GM12878 (cell line): Measurements from ENCODE around the gene SORCS2. TPM values are rescaled to one million over a fixed set of nuclear protein-coding genes. Genes with fewer than 3 reads are reported as not detected.

Experiments
- ATAC-seq: fragments of 200-7000 bp; cut with Tn5 transposase; 3 replicates; pipeline ENCODE4 v1.9.1; 2020; ENCODE audit warnings: mild to moderate bottlenecking, moderate library complexity
- BruUV-seq: library from RNA; stranded (reverse); fragments of 400-500 nt; replicated peaks from 2 replicates; lab custom pipeline; 2021; lab: Mats Ljungman, UMichigan
- CTCF ChIA-PET: fragments of 300-600 bp; sonication (Branson Sonifier 250); formaldehyde crosslinking; extraction: SDS; loops from one replicate; lab custom pipeline; 2021; ENCODE audit warnings: inconsistent platforms; lab: Yijun Ruan, JAX
- POLR2A ChIA-PET: fragments of 350-600 bp; formaldehyde crosslinking; extraction: SDS; loops from one replicate; lab custom pipeline; 2021; ENCODE audit warnings: inconsistent platforms; lab: Charles Lee
- RAD21 ChIA-PET: fragments of 300-600 bp; sonication (Branson Sonifier 250); formaldehyde crosslinking; loops from one replicate; lab custom pipeline; 2023; ENCODE audit warnings: antibody characterized with exemption; ENCODE audit not compliant: unreplicated experiment; lab: Charles Lee
- SMC1A ChIA-PET: fragments of 300-600 bp; sonication (Branson Sonifier 250); formaldehyde crosslinking; loops from one replicate; lab custom pipeline; 2023; ENCODE audit not compliant: unreplicated experiment, uncharacterized antibody; lab: Charles Lee
- DNase-seq: peaks from one replicate; pipeline ENCODE4 v3.0.0-alpha.2; 2011; ENCODE audit warnings: low read depth, low spot score
- FAIRE-seq: peaks from 3 replicates; lab custom pipeline; 2011; peaks lifted over from hg19 to GRCh38; lab: Jason Lieb, UNC
- H2AFZ ChIP-seq: 2 replicates; pipeline ENCODE4 v1.6.0; 2011; ENCODE audit warnings: low read depth, low read length, control low read depth; ENCODE audit not compliant: control insufficient read depth
- H3K27ac ChIP-seq: 2 replicates; pipeline ENCODE4 v1.5.1; 2011; ENCODE audit warnings: control low read depth; ENCODE audit not compliant: control insufficient read depth, insufficient read depth
- H3K27me3 ChIP-seq, 2 experiments: replicated peaks in 1 of 2; 2 replicates each; pipeline versions ENCODE4 v1.6.0 to v1.6.1; 2011; ENCODE audit warnings: low read length in 1 of 2; ENCODE audit not compliant: control insufficient read depth in 2 of 2, insufficient read depth in 2 of 2
- H3K36me3 ChIP-seq, 2 experiments: 2 replicates each; pipeline ENCODE4 v1.5.1; 2011; ENCODE audit warnings: low read length in 1 of 2; ENCODE audit not compliant: control insufficient read depth in 2 of 2, insufficient read depth in 2 of 2
- H3K4me1 ChIP-seq: 2 replicates; pipeline ENCODE4 v1.6.1; 2011; ENCODE audit warnings: mild to moderate bottlenecking, low read length, moderate library complexity, mixed read lengths; ENCODE audit not compliant: control insufficient read depth, insufficient read depth
- H3K4me2 ChIP-seq: 2 replicates; pipeline ENCODE4 v1.6.0; 2011; ENCODE audit warnings: control low read depth; ENCODE audit not compliant: control insufficient read depth, insufficient read depth
- H3K4me3 ChIP-seq: fragments of 200-600 bp; sonication (generic); 2 replicates; pipeline ENCODE4 v1.5.1; 2016
- H3K79me2 ChIP-seq: 2 replicates; pipeline ENCODE4 v1.6.0; 2011; ENCODE audit warnings: low read length; ENCODE audit not compliant: control insufficient read depth, insufficient read depth
- H3K9ac ChIP-seq: 2 replicates; pipeline ENCODE4 v1.8.0; 2011; ENCODE audit warnings: low read length, control low read depth, mixed read lengths; ENCODE audit not compliant: control insufficient read depth, insufficient read depth
- H3K9me3 ChIP-seq: replicated peaks from 3 replicates; pipeline ENCODE4 v1.5.1; 2011; ENCODE audit warnings: mild to moderate bottlenecking, low read length; ENCODE audit not compliant: control insufficient read depth, insufficient read depth
- H4K20me1 ChIP-seq: 2 replicates; pipeline ENCODE4 v1.6.0; 2011; ENCODE audit not compliant: control insufficient read depth, insufficient read depth
- ESRRA ChIP-seq: IDR thresholded peaks from 2 replicates; pipeline ENCODE4 v1.6.1; 2012; ENCODE audit warnings: mild to moderate bottlenecking, low read length, improper control_type of control experiment
- EZH2 ChIP-seq: IDR thresholded peaks from 2 replicates; pipeline ENCODE4 v1.6.1; 2012; ENCODE audit warnings: low read depth, mild to moderate bottlenecking, control low read depth, inconsistent platforms, low read length, borderline replicate concordance; ENCODE audit not compliant: control insufficient read depth
- HCFC1 ChIP-seq: fragments of 150-350 bp; IDR thresholded peaks from 2 replicates; pipeline ENCODE4 v1.6.1; 2014; ENCODE audit warnings: low read length
- MXI1 ChIP-seq: fragments of 150-350 bp; IDR thresholded peaks from 2 replicates; pipeline ENCODE4 v1.6.1; 2011; ENCODE audit warnings: low read depth, mild to moderate bottlenecking, inconsistent platforms, low read length, improper control_type of control experiment
- NKRF ChIP-seq: fragments of 450-650 bp; conservative IDR thresholded peaks from 2 replicates; pipeline ENCODE4 v1.6.1; 2017; ENCODE audit warnings: mild to moderate bottlenecking, moderate library complexity
- NR2F1 ChIP-seq: fragments of 450-650 bp; conservative IDR thresholded peaks from 2 replicates; pipeline ENCODE4 v1.6.1; 2017; ENCODE audit warnings: mild to moderate bottlenecking
- POLR2A ChIP-seq: IDR thresholded peaks from 2 replicates; pipeline ENCODE4 v1.6.1; 2011; ENCODE audit warnings: low read depth, mild to moderate bottlenecking, low read length
- POU2F2 ChIP-seq: IDR thresholded peaks from 3 replicates; pipeline ENCODE4 v1.6.1; 2011; ENCODE audit warnings: low read depth, mild to moderate bottlenecking, low read length, borderline replicate concordance
- RBBP5 ChIP-seq: fragments of 200-600 bp; sonication (generic); conservative IDR thresholded peaks from 2 replicates; pipeline ENCODE4 v1.6.1; 2016
- TCF12 ChIP-seq: IDR thresholded peaks from 2 replicates; pipeline ENCODE4 v1.6.1; 2011; ENCODE audit warnings: low read depth, mild to moderate bottlenecking, low read length
- ZBED1 ChIP-seq: IDR thresholded peaks from 2 replicates; pipeline ENCODE4 v1.6.1; 2016; ENCODE audit warnings: borderline replicate concordance
- ZBTB33 ChIP-seq: fragments of 450-650 bp; IDR thresholded peaks from 2 replicates; pipeline ENCODE4 v1.6.1; 2017; ENCODE audit warnings: mild to moderate bottlenecking
- ZNF207 ChIP-seq: fragments of 450-650 bp; IDR thresholded peaks from 2 replicates; pipeline ENCODE4 v1.6.1; 2014; ENCODE audit warnings: antibody characterized with exemption, mild to moderate bottlenecking, borderline replicate concordance
- ZNF217 ChIP-seq: fragments of 450-650 bp; IDR thresholded peaks from 2 replicates; pipeline ENCODE4 v1.6.1; 2017; ENCODE audit warnings: antibody characterized with exemption, mild to moderate bottlenecking
- ZNF592 ChIP-seq: fragments of 450-650 bp; IDR thresholded peaks from 2 replicates; pipeline ENCODE4 v1.6.1; 2017; ENCODE audit warnings: mild to moderate bottlenecking, moderate library complexity
- WGBS: methylation state at CpG from one replicate; pipeline ENCODE4 v1.1.6; 2016; ENCODE audit warnings: low lambda C conversion rate; ENCODE audit not compliant: insufficient replicate concordance, insufficient coverage; ENCODE audit errors: missing lambda C conversion rate; 5-methylcytosine and 5-hydroxymethylcytosine counted together
- in situ Hi-C: fragments of 300-500 bp; cut with MboI; formaldehyde crosslinking; loops from 9 replicates; pipeline ENCODE4 v1.14.3; 2018; ENCODE audit warnings: mixed read lengths
- intact Hi-C: fragments of 100-400 bp; cut with micrococcal nuclease; formaldehyde crosslinking; loops from one replicate; pipeline ENCODE4 v1.14.2; 2022; ENCODE audit not compliant: unreplicated experiment
- polyA plus RNA-seq, 11 experiments: library from polyadenylated mRNA; depleted of rRNA in 4 of 11; unstranded in 6 of 11; stranded (reverse) in 5 of 11; fragments of >200 nt; fragmentation: Nextera tagmentation in 4 of 11; fragmentation: Illumina TruSeq in 1 of 11; extraction: Ambion mirVana in 4 of 11; extraction: Trizol in 1 of 11; gene quantifications; 1 replicate in 1 of 11; 2 replicates in 10 of 11; pipeline versions ENCODE4 v1.2.1 to v1.2.3, GENCODE V29; 2011 to 2016; ENCODE audit warnings: inconsistent platforms in 2 of 11, missing spikeins in 2 of 11, low read depth in 1 of 11
- total RNA-seq, 4 experiments: library from RNA; depleted of rRNA in 3 of 4; stranded (reverse); fragments of >200 nt in 3 of 4; fragmentation: Illumina TruSeq in 1 of 4; extraction: Trizol in 1 of 4; gene quantifications; 2 replicates each; pipeline versions ENCODE4 v1.2.1 to v1.2.3, GENCODE V29; 2013 to 2021

Gene SORCS2
- total and polyA plus RNA-seq, 10 of the 15 experiments (the other 5 are each of a cell fraction or from before 2014, with no cell fraction given) = 0.01 to 0.15 (median 0.05) TPM; not detected in 5

- H3K4me2 ChIP-seq = no peak overlapping the region
- no peaks in the 10 kb centered on the region for H3K79me2 ChIP-seq
- no peaks in the 10 kb centered on the region for H3K4me1 ChIP-seq
- no peaks in the 10 kb centered on the region for H4K20me1 ChIP-seq
- TF ChIP-seq NR2F1 = no peak
- no peak for TF ChIP-seq ZNF207
- TF ChIP-seq ZNF217 = no peak
- TF ChIP-seq NKRF = no peak
- TF ChIP-seq ZNF592 = no peak
- TF ChIP-seq RBBP5 = no peak
- no peak for TF ChIP-seq HCFC1
- no peak for TF ChIP-seq POU2F2
- TF ChIP-seq POLR2A = no peak
- no peak for TF ChIP-seq ESRRA
- no peak for TF ChIP-seq TCF12
- TF ChIP-seq ZBTB33 = no peak
- TF ChIP-seq MXI1 = no peak
- TF ChIP-seq EZH2 = no peak
- TF ChIP-seq ZBED1 = no peak
- 49% methylated on average over 19 of the region's 19 CpGs for WGBS
- intact Hi-C loops = loop anchor here (10.0 kb wide), 1 partner anchor 527 kb away; no protein-coding TSS in a partner anchor
- ChIA-PET POLR2A (no interaction called here), RAD21 (no interaction called here), SMC1A (no interaction called here), CTCF (no interaction called here)
- no peak overlapping the region for H3K9ac ChIP-seq
- H3K27ac ChIP-seq = no peak overlapping the region
- DNase-seq (no peak), ATAC-seq (no peak), FAIRE-seq (no peak)
- no peaks in the 10 kb centered on the region; a peak in 2 of 4 replicates for H3K27me3 ChIP-seq
- no peak overlapping the region for H3K4me3 ChIP-seq
- BruUV-seq = no TSS peak
- no peaks in the 10 kb centered on the region for H3K36me3 ChIP-seq
- no peak overlapping the region for H2AFZ ChIP-seq
- no peaks in the 10 kb centered on the region for H3K9me3 ChIP-seq
- in situ Hi-C loops = loop anchor here (10.0 kb wide), 1 partner anchor 517 kb away; the partner anchor contains the start of gene SORCS2
Observed at GRCh38 chr4:7712021-7712671, 519.8 kb downstream of the SORCS2 start.
